Measurements from ENCODE around the gene CGGBP1. TPM values are rescaled to one million over a fixed set of nuclear protein-coding genes. Genes with fewer than 3 reads are reported as not detected.

Gene CGGBP1
- total and polyA plus RNA-seq, 2 donors (not counting 3 experiments of a cell fraction or from before 2014, with no cell fraction given), result 33.1 to 69.7 TPM

- Histone ChIP-seq H3K27ac (ENCODE audit: insufficient read depth, low read depth, low read length) (no peak overlapping the region), H3K79me2 (ENCODE audit: control insufficient read depth, insufficient read depth, low read length) (peaks cover 90% of the 10 kb centered on the region), H3K4me3 (replicated peaks in 1 of 3; ENCODE audit: insufficient read depth in 1 of 3, low read depth in 1 of 3, low read length in 3 of 3) (no peak overlapping the region), H3K4me1 (ENCODE audit: control insufficient read depth, extremely low read depth, insufficient read depth, low read length) (no peaks in the 10 kb centered on the region), H3K9me3 (replicated peaks; ENCODE audit: control insufficient read depth, insufficient read depth, low read length) (no peaks in the 10 kb centered on the region), H4K20me1 (replicated peaks; ENCODE audit: control insufficient read depth, extremely low read depth, insufficient read depth, low read length) (peaks cover 7% of the 10 kb centered on the region), H3K36me3 (ENCODE audit: control insufficient read depth in 2 of 2, extremely low read depth in 1 of 2, insufficient read depth in 2 of 2, low read length in 2 of 2) (no peaks in the 10 kb centered on the region), H3K9ac (replicated peaks; ENCODE audit: extremely low read depth, insufficient read depth, low read length) (no peak overlapping the region), H3K9me1 (replicated peaks; ENCODE audit: control insufficient read depth, extremely low read depth, insufficient read depth, low read length) (no peaks in the 10 kb centered on the region), H3K27me3 (ENCODE audit: control insufficient read depth in 2 of 2, insufficient read depth in 2 of 2, low read length in 2 of 2) (no peaks in the 10 kb centered on the region), H2AFZ (ENCODE audit: low read depth, low read length) (no peak overlapping the region), H3K4me2 (ENCODE audit: insufficient read depth, low read length) (no peak overlapping the region)
- DNase-seq (ENCODE audit: low read depth, low spot score) (no peak), FAIRE-seq (no peak)
- dilution Hi-C loops (cut with MboI; ENCODE audit: extremely low pct_ligation_motif_present, low sequenced_read_pairs) (no loop called here), intact Hi-C loops (cut with micrococcal nuclease) (no loop called here)
- ChIA-PET POLR2A (no interaction called here), CTCF (interaction anchor here (1.3 kb wide), 1 partner anchor 36 kb away, joined by 4 read pairs; no protein-coding TSS in a partner anchor)
- TF ChIP-seq GATA2 (IDR thresholded peaks at IDR 0.05; ENCODE audit: insufficient read depth, insufficient read length, low read depth, low read length), result no peak
- no peak for TF ChIP-seq EZH2 (IDR thresholded peaks at IDR 0.05; ENCODE audit: borderline replicate concordance, low read depth, low read length, severe bottlenecking)
- TF ChIP-seq JUN (IDR thresholded peaks at IDR 0.05; ENCODE audit: borderline replicate concordance, insufficient read depth, insufficient read length, low read depth), result no peak
- TF ChIP-seq POLR2AphosphoS5 (IDR thresholded peaks at IDR 0.05; ENCODE audit: insufficient read depth, low read depth, low read length), result no peak
- no peak for TF ChIP-seq CTCF (IDR thresholded peaks at IDR 0.05; ENCODE audit: extremely low read depth in 1 of 2, insufficient read depth in 1 of 2, low read depth in 1 of 2, low read length in 2 of 2)
- no peak for TF ChIP-seq MAX (IDR thresholded peaks at IDR 0.05; ENCODE audit: insufficient read depth, insufficient read length)
- TF ChIP-seq MYC (IDR thresholded peaks at IDR 0.05; ENCODE audit: low read depth, low read length), result no peak
- TF ChIP-seq POLR2A (IDR thresholded peaks at IDR 0.05; ENCODE audit: low read depth, low read length), result no peak
- no TSS peak for BruUV-seq (replicated peaks)
These were observed 17.9 kb upstream of the CGGBP1 start for GRCh38 chr3:88076712-88077111.

All from endothelial cell of umbilical vein (primary cell).